Posterior cingulate gyrus (tissue), 11 donors: ENCODE measurements around the gene NTMT2.
A peak's percentile ranks its signal among the peaks of the same experiment; 100 is the strongest.
"Not testable (repeated sequence)": the region's sequence is repeated elsewhere in the genome, so short reads cannot be mapped to it uniquely, and the experiment has no call there.

Experiments used
- DNase-seq, 10 donors: peaks; one replicate each; pipeline versions ENCODE4 v3.0.0 to v3.0.0-alpha.2; 2020 to 2021; ENCODE audit warnings: mixed read lengths in 3 of 10
- intact Hi-C: fragments of 100-400 bp; cut with DNase I; formaldehyde crosslinking; loops from one replicate; pipeline ENCODE4 v1.15.1; 2023

The NTMT2 gene

DNA sequence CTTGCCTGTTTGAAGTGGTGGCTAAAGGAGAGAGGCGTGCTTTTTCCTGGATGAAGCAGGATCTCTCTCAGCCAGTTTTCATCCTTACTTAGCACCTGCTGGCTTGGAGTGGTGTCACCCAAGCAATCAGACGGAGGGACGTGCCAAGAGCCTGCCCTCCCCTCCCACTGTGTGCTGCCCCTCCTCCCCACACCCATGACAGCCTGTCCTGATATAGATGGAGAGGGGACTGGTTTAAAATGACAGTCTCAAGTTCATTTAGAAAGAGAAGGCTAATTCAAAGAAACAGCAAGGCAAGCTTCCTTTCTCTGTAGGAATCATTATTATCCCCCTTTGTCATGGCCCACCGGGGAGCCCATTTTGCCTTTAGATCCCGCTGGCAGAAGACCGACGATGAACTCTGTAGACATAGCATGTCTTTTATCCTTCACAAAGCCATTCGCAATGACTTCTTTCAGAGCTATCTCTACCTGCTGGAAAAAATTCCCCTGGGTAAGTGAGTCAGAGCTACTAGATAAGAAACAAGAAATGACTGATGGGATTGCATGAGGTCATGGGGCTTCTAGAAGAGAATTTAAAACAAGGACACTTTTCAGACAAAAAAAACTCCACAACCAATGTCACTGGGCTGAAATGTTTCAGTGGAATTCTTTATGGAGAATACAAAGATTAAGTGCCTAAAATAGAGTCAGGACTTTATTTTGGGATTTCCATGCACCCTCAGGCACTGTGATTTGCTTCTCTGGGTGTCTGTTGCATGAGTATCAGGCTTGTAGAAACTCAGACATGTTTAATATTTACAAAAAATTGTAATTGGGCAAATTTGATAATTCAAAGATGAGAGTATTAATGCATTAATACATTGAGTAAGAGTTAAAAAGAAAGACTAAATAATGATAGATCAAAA is at the start of gene NTMT2:
TSS of gene NTMT2 (plus strand) at position 190 of the 907 bp plus-strand sequence. CDS start at position 339, 149 bp downstream.
- DNase-seq = no peak
- intact Hi-C loops = no loop called here

GRCh38 chr1:170095976-170096748 is 49.6 kb upstream of the NTMT2 start:
- intact Hi-C loops = no loop called here
- DNase-seq = no peak

- intact Hi-C loops = no loop called here
- no peak for DNase-seq
These were observed 48.9 kb upstream of the NTMT2 start for GRCh38 chr1:170096806-170097340.

- no peak for DNase-seq
- intact Hi-C loops = no loop called here
These were observed 48.3 kb upstream of the NTMT2 start for GRCh38 chr1:170097449-170097948.

- DNase-seq = peak in 1 of 10 donors; percentile 38
- intact Hi-C loops = not testable (repeated sequence)
These were observed 32.6 kb upstream of the NTMT2 start for GRCh38 chr1:170113140-170113539.

GRCh38 chr1:170114906-170115305 is 30.9 kb upstream of the NTMT2 start:
- intact Hi-C loops = no loop called here
- no peak for DNase-seq

DNA sequence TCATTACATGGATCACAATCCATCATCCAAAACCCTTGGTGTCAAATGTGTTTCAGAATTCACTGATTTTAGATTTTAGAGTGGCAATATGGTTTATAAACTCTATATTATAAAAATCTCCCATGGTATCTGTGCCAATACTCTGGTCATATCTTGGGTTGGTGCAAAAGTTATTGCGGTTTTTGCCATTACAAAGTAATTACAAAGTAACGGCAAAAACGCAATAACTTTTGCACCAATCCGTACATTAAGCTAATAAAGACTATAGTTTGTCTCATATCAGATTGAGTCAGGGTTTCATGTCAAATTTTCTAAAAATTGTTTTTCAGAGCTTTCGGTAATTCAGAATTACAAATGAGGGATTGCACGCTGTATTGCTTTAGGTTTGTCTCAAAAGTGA is 23.4 kb upstream of the NTMT2 start:
- no peak for DNase-seq
- intact Hi-C loops = no loop called here

DNA sequence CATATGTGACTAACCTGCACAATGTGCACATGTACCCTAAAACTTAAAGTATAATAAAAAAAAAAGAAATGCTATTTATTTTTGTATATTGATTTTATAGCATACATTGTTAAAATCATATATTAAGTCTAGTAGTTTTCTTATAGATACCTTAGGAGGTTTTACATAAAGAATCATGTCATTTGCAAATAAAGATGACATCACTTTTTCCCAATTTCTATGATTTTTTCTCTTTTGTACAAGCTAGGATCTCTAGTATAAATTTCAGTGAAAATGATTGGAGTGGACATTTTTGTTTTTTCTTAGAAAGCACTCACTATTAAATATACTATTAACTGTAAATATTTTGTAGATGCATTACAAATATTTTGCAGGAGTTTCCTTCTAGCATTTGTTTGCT is 20.5 kb upstream of the NTMT2 start:
- DNase-seq = no peak
- intact Hi-C loops = no loop called here

- intact Hi-C loops = no loop called here
- DNase-seq = no peak
These were observed 19.1 kb upstream of the NTMT2 start for GRCh38 chr1:170126696-170127095.

GRCh38 chr1:170131450-170131849 is 14.3 kb upstream of the NTMT2 start:
- intact Hi-C loops = no loop called here
- no peak for DNase-seq

DNA sequence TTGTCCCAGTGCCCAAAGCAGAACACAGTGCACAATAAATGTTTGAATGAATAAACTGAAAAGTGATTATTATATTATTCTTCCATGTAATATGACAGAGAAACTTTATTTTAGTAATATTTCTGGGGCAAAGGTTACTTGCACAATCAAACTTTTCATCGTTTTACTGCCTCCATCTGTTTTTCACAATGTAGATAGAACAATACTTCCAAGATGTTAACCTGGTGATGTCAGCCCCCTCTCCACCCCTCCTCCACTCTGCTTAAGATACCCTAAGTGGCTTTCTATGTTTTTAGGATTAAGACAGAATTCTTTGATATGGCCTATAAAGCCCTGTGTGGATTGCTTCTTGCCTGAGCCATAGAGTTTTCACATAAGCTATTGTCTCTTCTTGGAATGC is 13.8 kb upstream of the NTMT2 start:
- intact Hi-C loops = no loop called here
- no peak for DNase-seq

DNA sequence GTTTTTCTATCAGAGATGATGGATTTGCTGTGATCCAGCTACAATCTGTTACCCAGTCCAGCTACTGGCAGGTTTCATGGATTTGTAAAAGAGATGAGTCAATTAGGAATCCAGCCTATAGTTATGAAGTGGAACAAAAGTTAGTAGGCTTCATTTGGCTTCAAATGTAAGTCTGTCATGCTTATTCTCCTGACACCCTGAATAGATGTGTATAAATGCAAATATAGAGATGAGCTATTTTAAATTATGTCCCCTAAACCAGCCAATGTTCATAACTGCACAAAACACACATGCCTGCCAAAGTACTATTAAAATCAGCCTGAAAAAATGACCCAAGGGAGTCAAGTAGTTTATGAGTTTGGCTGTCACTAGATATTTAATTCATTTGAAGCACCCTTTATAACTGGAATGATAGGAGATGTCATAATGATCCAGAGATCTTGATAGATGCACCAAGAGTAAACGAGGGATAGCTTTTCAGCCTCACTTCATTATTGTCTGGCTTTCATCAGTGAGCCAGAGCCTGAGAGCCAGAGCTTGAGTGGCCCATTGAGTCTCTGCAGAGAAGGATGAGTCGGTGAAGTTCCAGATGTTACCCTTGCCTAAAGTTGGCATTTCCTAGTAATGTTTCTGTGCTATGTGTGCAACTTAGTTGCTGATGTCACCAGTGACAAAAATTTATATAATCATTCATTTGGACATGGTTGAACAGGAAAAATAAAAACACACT is 11.8 kb upstream of the NTMT2 start:
- no peak for DNase-seq
- intact Hi-C loops = no loop called here

- DNase-seq = no peak
These were observed 11.2 kb upstream of the NTMT2 start for GRCh38 chr1:170134521-170134920.

GRCh38 chr1:170140371-170140770 is 5.4 kb upstream of the NTMT2 start:
- intact Hi-C loops = no loop called here
- no peak for DNase-seq

More at GRCh38 chr1:170134521-170134920, 11.2 kb upstream of the NTMT2 start:
- intact Hi-C loops = no loop called here

DNA sequence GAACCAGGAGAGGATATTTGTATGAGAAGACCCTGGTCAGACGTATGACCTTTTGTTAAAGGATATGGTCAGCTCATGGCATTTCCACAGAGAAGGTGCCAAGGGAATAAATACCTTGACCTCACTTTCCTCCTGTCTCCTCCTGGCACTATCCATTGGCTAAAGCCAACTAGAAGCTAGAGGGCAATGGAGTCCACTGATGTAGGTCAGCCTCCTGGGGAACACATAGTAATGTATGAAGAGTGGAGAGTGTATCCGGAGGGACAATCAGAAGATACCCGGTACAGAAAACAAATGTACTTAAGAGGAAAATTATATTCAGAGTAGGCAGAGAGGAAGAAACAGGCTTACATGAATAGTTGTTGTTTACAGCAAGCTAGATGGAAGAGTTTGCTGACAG is 698 bp upstream of the NTMT2 start:
- intact Hi-C loops = no loop called here

GRCh38 chr1:170146720-170147263 is 1.0 kb downstream of the NTMT2 start:
- no peak for DNase-seq
- intact Hi-C loops = no loop called here

More for the DNA sequence above, 698 bp upstream of the NTMT2 start:
- DNase-seq = no peak

- no peak for DNase-seq
- intact Hi-C loops = no loop called here
These were observed 3.5 kb downstream of the NTMT2 start for GRCh38 chr1:170149241-170149640.

GRCh38 chr1:170150016-170150415 is 4.3 kb downstream of the NTMT2 start:
- no peak for DNase-seq
- intact Hi-C loops = no loop called here

DNA sequence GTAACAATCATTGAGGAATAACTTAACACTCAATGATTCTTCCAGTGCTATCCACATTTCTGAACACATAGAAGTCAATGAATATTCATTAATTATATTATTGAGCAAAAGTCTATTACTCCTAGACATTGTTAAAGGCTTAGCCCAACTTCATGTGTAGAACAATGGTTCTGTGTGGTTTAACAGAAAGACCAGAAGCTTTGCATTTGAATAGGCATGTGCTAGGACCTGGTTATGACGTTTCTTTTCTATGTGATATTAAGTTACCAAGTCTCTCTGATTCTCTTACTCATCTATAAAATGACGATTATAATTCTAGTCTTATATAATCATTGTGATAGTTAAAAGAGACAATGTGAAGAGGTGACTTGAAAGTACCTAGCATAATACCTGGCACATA is 5.2 kb downstream of the NTMT2 start:
- no peak for DNase-seq
- intact Hi-C loops = no loop called here

GRCh38 chr1:170153417-170153816 is 7.7 kb downstream of the NTMT2 start:
- DNase-seq = no peak
- intact Hi-C loops = no loop called here
